Ovary (tissue), 9 donors: ENCODE measurements around the gene CTH. TPM values are rescaled to one million over a fixed set of nuclear protein-coding genes. Genes with fewer than 3 reads are reported as not detected.
"Not testable (repeated sequence)": the region's sequence is repeated elsewhere in the genome, so short reads cannot be mapped to it uniquely, and the experiment has no call there.

Experiments used
- DNase-seq, 5 donors: peaks; one replicate each; pipeline ENCODE4 v3.0.0-alpha.2; 2019 to 2020
- H3K27ac ChIP-seq, 2 donors: fragments of 200-600 bp; one replicate each; pipeline versions ENCODE4 v1.5.1 to v1.8.0; 2019 to 2022
- H3K27me3 ChIP-seq: fragments of 200-600 bp; one replicate; pipeline ENCODE4 v1.8.0; 2022
- H3K36me3 ChIP-seq: fragments of 200-600 bp; sonication (generic); one replicate; pipeline ENCODE4 v1.5.1; 2019
- H3K4me1 ChIP-seq: one replicate; pipeline ENCODE4 v1.8.1; 2013; ENCODE audit warnings: mild to moderate bottlenecking, moderate library complexity; ENCODE audit not compliant: insufficient read depth
- H3K4me3 ChIP-seq: fragments of 200-600 bp; sonication (generic); one replicate; pipeline ENCODE4 v1.5.1; 2017
- H3K9me3 ChIP-seq, 2 donors: fragments of 200-600 bp in 1 of 2; sonication (generic) in 1 of 2; one replicate each; pipeline versions ENCODE4 v1.5.1 to v1.8.1; 2013 to 2019; ENCODE audit warnings: mild to moderate bottlenecking in 1 of 2, moderate library complexity in 1 of 2
- EP300 ChIP-seq: sonication (generic); formaldehyde crosslinking; IDR thresholded peaks from one replicate; pipeline ENCODE4 v1.6.1; 2017; ENCODE audit warnings: antibody characterized with exemption
- POLR2A ChIP-seq: fragments of 450-650 bp; IDR thresholded peaks from one replicate; pipeline ENCODE4 v1.6.1; 2017; ENCODE audit warnings: antibody characterized with exemption, mild to moderate bottlenecking, moderate library complexity
- WGBS, 3 donors: extraction: QIAGEN DNeasy Blood & Tissue Kit in 1 of 3; methylation state at CpG; one replicate each; pipeline versions ENCODE4 v1.1.5 to v1.1.7; 2013 to 2017; 5-methylcytosine and 5-hydroxymethylcytosine counted together
- intact Hi-C, 4 donors: fragments of 100-400 bp; cut with DNase I; formaldehyde crosslinking; loops; one replicate each; pipeline versions ENCODE4 v1.11.0 to v1.15.1; 2022 to 2023
- polyA plus RNA-seq, 2 donors: library from polyadenylated mRNA; stranded (reverse); fragments of 200-250 nt in 1 of 2; fragments of 350-450 nt in 1 of 2; fragmentation: Illumina TruSeq in 1 of 2; extraction: RNeasy Lipid Tissue Mini Kit (QIAGEN cat#74804) in 1 of 2; gene quantifications; one replicate each; pipeline ENCODE4 v1.2.3, GENCODE V29; 2013 to 2014
- total RNA-seq, 7 donors: library from RNA; depleted of rRNA in 2 of 7; stranded (reverse); fragments of >200 nt in 2 of 7; fragmentation: NEBNext Ultra II Directional in 3 of 7; extraction: Animal tissue kit (Norgen Biotek cat#: 25700) in 3 of 7; gene quantifications; one replicate each; pipeline versions ENCODE4 v1.1.0 to v1.2.4, GENCODE V29; 2016 to 2023
- TF ChIP-seq, protein P1 (sequence below), 3 donors: fragments of 450-650 bp in 2 of 3; fragments of 200-600 bp in 1 of 3; IDR thresholded peaks; one replicate each; pipeline versions ENCODE4 v1.5.1 to v1.8.0; 2016 to 2022; ENCODE audit warnings: antibody characterized with exemption in 3 of 3, mild to moderate bottlenecking in 1 of 3
- donor health status: DM: no; HTN: no; CAD: no; lungs with moderate emphysema.
- donor health status: DM: no; HTN: no; CAD: no.
- donor health status: Bipolar disorder and iron deficiency.
- donor health status: DM: yes; HTN: yes; CAD: no.
- donor health status: DM: no; HTN: no; CAD: no.
- donor health status: DM: yes; HTN: yes; CAD: no.

Gene CTH
- total and polyA plus RNA-seq, 9 donors: 4.7 to 36.2 (median 15.8) TPM

DNA sequence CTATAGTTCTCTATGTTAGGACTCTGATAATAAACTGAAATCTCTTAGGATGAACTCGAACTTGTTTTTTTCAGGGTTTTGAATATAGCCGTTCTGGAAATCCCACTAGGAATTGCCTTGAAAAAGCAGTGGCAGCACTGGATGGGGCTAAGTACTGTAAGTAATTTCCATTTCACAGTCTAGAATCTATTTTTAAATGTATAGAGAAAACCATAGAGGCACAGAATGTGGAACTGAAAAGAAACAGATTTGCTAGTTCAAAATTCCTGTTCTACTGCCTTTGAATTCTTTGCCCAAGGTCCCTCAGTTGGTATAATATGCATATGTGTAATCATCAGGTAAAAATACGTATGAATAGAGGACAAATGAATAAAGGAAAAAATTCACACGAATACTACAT, 4.8 kb downstream of the CTH start:
- TF ChIP-seq, protein P1, sequence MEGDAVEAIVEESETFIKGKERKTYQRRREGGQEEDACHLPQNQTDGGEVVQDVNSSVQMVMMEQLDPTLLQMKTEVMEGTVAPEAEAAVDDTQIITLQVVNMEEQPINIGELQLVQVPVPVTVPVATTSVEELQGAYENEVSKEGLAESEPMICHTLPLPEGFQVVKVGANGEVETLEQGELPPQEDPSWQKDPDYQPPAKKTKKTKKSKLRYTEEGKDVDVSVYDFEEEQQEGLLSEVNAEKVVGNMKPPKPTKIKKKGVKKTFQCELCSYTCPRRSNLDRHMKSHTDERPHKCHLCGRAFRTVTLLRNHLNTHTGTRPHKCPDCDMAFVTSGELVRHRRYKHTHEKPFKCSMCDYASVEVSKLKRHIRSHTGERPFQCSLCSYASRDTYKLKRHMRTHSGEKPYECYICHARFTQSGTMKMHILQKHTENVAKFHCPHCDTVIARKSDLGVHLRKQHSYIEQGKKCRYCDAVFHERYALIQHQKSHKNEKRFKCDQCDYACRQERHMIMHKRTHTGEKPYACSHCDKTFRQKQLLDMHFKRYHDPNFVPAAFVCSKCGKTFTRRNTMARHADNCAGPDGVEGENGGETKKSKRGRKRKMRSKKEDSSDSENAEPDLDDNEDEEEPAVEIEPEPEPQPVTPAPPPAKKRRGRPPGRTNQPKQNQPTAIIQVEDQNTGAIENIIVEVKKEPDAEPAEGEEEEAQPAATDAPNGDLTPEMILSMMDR (IDR thresholded peaks at IDR 0.05): no peak
- TF ChIP-seq POLR2A (no peak), EP300 (no peak)
- H3K4me3 ChIP-seq: no peak overlapping the region
- peaks cover 2% of the 10 kb centered on the region for H3K4me1 ChIP-seq
- H3K27me3 ChIP-seq: no peaks in the 10 kb centered on the region
- no peak for DNase-seq
- intact Hi-C loops: loop anchor here in 1 of 4 donors (10.0 kb wide), 1 partner anchor 61 kb away; the partner anchor contains the start of gene ANKRD13C
- WGBS, 3 donors: 68 to 93% (median 79%) methylated on average over 4 of the region's 4 CpGs
- no peaks in the 10 kb centered on the region for H3K36me3 ChIP-seq
- no peak overlapping the region for H3K27ac ChIP-seq
- H3K9me3 ChIP-seq: no peaks in the 10 kb centered on the region

DNA sequence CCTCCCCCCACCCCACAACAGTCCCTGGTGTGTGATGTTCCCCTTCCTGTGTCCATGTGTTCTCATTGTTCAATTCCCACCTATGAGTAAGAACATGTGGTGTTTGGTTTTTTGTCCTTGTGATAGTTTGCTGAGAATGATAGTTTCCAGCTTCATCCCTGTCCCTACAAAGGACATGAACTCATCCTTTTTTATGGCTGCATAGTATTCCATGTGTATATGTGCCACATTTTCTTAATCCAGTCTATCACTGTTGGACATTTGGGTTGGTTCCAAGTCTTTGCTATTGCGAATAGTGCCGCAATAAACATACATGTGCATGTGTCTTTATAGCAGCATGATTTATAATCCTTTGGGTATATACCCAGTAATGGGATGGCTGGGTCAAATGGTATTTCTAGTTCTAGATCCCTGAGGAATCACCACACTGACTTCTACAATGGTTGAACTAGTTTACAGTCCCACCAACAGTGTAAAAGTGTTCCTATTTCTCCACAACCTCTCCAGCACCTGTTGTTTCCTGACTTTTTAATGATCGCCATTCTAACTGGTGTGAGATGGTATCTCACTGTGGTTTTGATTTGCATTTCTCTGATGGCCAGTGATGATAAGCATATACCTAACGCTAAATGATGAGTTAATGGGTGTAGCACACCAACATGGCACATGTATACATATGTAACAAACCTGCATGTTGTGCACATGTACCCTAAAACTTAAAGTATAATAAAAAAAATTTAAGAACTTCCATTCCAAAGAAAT, 8.1 kb downstream of the CTH start:
- H3K27me3 ChIP-seq, H3K36me3 ChIP-seq, H3K27ac ChIP-seq, H3K4me3 ChIP-seq, H3K9me3 ChIP-seq, DNase-seq, H3K4me1 ChIP-seq: not testable (repeated sequence)
- intact Hi-C loops: loop anchor here in 1 of 4 donors (10.0 kb wide), 1 partner anchor 64 kb away; the partner anchor contains the start of gene ANKRD13C
- 88 to 98% (median 95%) methylated on average over 4 of the region's 4 CpGs for WGBS, 3 donors

DNA sequence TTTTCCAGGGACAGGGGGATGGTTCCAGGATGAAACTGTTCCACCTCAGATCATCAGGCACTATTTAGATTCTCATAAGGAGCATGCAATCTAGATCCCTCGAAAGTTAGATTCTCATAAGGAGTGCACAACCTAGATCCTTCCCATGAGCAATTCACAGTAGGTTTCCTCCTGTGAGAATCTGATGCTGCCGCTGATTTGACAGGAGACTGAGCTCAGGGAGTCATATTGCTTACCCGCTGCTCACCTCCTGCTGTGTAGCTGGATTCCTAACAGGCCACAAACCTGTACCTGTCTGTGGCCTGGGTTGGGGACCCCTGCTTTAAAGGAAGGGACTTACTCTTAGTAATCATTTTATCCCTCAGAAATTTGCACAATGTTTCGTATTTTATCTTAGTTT, 9.3 kb downstream of the CTH start:
- TF ChIP-seq POLR2A (no peak), EP300 (no peak)
- TF ChIP-seq, protein P1 (IDR thresholded peaks at IDR 0.05): no peak
- no peaks in the 10 kb centered on the region for H3K4me1 ChIP-seq
- H3K36me3 ChIP-seq: no peaks in the 10 kb centered on the region
- H3K9me3 ChIP-seq: no peaks in the 10 kb centered on the region
- H3K27ac ChIP-seq: no peak overlapping the region
- intact Hi-C loops: no loop called here
- no peaks in the 10 kb centered on the region for H3K27me3 ChIP-seq
- no peak overlapping the region for H3K4me3 ChIP-seq
- no peak for DNase-seq
- WGBS, 3 donors: 76 to 91% (median 89%) methylated on average over 4 of the region's 4 CpGs

DNA sequence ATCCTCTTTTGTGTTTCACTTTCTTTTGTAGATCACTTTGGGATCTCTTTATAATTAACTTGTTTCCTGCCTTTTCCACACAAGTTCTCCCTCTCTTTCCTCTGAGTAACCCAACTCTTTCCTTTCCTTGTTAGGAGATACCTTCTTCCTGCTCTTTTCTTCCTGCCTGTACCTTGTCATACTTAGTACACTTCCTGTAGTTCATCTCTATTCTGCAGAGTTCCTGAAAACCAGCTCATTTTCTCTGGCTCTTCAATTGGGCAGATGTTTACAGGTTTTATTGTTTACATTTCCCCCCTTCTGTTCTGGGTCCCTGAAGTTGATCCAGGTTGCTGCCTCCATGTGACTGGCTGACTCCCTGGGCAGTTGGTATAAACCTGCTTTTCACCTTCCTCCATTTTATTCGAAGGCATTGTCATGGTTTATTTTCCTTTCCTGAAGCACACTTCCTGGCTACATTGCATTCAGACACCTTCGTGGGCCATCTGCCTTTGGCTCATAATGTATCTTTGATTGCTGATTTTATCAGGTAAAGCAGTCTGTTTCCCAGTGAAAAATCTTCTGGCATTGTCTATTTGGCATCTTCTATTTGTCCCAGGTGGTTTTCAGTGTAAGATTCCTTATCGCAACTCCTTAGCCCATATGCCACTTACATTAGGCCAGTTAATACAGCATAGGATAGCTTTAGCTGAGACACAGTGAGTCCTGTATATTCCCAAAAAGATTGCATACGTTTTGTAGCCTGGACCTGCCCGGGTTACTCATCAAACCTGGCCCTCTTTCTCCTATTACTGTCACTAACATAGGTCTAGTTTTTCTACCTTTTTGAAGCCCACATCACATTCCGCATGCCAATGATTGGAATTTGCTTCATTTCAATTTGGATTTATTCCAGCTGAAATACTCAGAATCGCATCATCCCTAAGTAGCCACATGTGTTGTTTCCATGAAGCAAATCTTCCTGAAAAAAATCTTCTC, 15.4 kb downstream of the CTH start:
- H3K4me3 ChIP-seq: no peak overlapping the region
- H3K27ac ChIP-seq: no peak overlapping the region
- 86 to 88% (median 87%) methylated on average over 7 of the region's 7 CpGs for WGBS, 3 donors
- H3K4me1 ChIP-seq: no peaks in the 10 kb centered on the region
- no peak for DNase-seq
- no peaks in the 10 kb centered on the region for H3K27me3 ChIP-seq
- TF ChIP-seq, protein P1 (IDR thresholded peaks at IDR 0.05): no peak
- no peak for TF ChIP-seq EP300
- no peak for TF ChIP-seq POLR2A
- intact Hi-C loops: no loop called here
- H3K36me3 ChIP-seq: no peaks in the 10 kb centered on the region
- H3K9me3 ChIP-seq: no peaks in the 10 kb centered on the region
